Mesenchymal stem cell (in vitro differentiated cells and primary cell): Measurements from ENCODE around the gene STRAP.

Experiments
- DNase-seq: peaks from one replicate; pipeline ENCODE4 v3.0.0-alpha.2; 2013
- H2AFZ ChIP-seq: one replicate; pipeline ENCODE4 v1.6.1; 2013; ENCODE audit warnings: low read depth, mild to moderate bottlenecking, control low read depth, inconsistent platforms, low read length, moderate library complexity
- H2AK5ac ChIP-seq: 2 replicates; pipeline ENCODE4 v1.6.1; 2013; ENCODE audit warnings: low read length, moderate library complexity, mild to moderate bottlenecking, inconsistent platforms; ENCODE audit not compliant: severe bottlenecking
- H2BK120ac ChIP-seq: one replicate; pipeline ENCODE4 v1.6.1; 2013; ENCODE audit warnings: low read depth, mild to moderate bottlenecking, inconsistent platforms, low read length, moderate library complexity
- H2BK12ac ChIP-seq, 2 experiments: one replicate each; pipeline ENCODE4 v1.6.1; 2013; ENCODE audit warnings: inconsistent platforms in 2 of 2, low read length in 2 of 2, mild to moderate bottlenecking in 2 of 2, moderate library complexity in 2 of 2, control low read depth in 1 of 2
- H2BK15ac ChIP-seq: one replicate; pipeline ENCODE4 v1.6.1; 2013; ENCODE audit warnings: mild to moderate bottlenecking, low read depth, inconsistent platforms; ENCODE audit not compliant: poor library complexity, severe bottlenecking
- H2BK5ac ChIP-seq: 2 replicates; pipeline ENCODE4 v1.6.1; 2013; ENCODE audit warnings: low read depth, mild to moderate bottlenecking, low read length, control low read depth, inconsistent platforms; ENCODE audit not compliant: poor library complexity, severe bottlenecking
- H3K14ac ChIP-seq, 2 experiments: one replicate each; pipeline ENCODE4 v1.6.1; 2013; ENCODE audit warnings: inconsistent platforms in 2 of 2, low read length in 2 of 2, control low read depth in 1 of 2, mild to moderate bottlenecking in 1 of 2, moderate library complexity in 1 of 2
- H3K18ac ChIP-seq, 2 experiments: one replicate each; pipeline ENCODE4 v1.6.1; 2013; ENCODE audit warnings: inconsistent platforms in 2 of 2, low read length in 2 of 2, control low read depth in 1 of 2, low read depth in 1 of 2, mild to moderate bottlenecking in 1 of 2
- H3K23ac ChIP-seq, 2 experiments: one replicate each; pipeline ENCODE4 v1.6.1; 2013; ENCODE audit warnings: inconsistent platforms in 2 of 2, low read length in 2 of 2, mild to moderate bottlenecking in 2 of 2, moderate library complexity in 2 of 2, control low read depth in 1 of 2
- H3K27ac ChIP-seq: 2 replicates; pipeline ENCODE4 v1.5.1; 2013; ENCODE audit warnings: mild to moderate bottlenecking, moderate library complexity, low read length, control low read depth, inconsistent platforms; ENCODE audit not compliant: poor library complexity, severe bottlenecking
- H3K27me3 ChIP-seq, 2 experiments: 2 replicates each; pipeline versions ENCODE4 v1.6.1 to v1.7.0; 2013; ENCODE audit warnings: low read length in 2 of 2, mild to moderate bottlenecking in 2 of 2, moderate library complexity in 2 of 2, control low read depth in 1 of 2, inconsistent platforms in 1 of 2; ENCODE audit not compliant: control insufficient read depth in 1 of 2, insufficient read depth in 1 of 2
- H3K36me3 ChIP-seq, 2 experiments: 2 replicates each; pipeline versions ENCODE4 v1.6.1 to v1.7.0; 2013; ENCODE audit warnings: low read length in 2 of 2, control low read depth in 1 of 2, inconsistent platforms in 1 of 2, low read depth in 1 of 2, mild to moderate bottlenecking in 1 of 2; ENCODE audit not compliant: insufficient read depth in 2 of 2, control insufficient read depth in 1 of 2
- H3K4ac ChIP-seq, 2 experiments: one replicate each; pipeline ENCODE4 v1.6.1; 2013; ENCODE audit warnings: inconsistent platforms in 2 of 2, low read length in 2 of 2, mild to moderate bottlenecking in 2 of 2, moderate library complexity in 2 of 2, control low read depth in 1 of 2, low read depth in 1 of 2
- H3K4me1 ChIP-seq: 2 replicates; pipeline ENCODE4 v1.6.1; 2013; ENCODE audit warnings: low read depth, low read length, control low read depth; ENCODE audit not compliant: control insufficient read depth, insufficient read depth
- H3K4me2 ChIP-seq: 2 replicates; pipeline ENCODE4 v1.6.1; 2013; ENCODE audit warnings: low read length, mild to moderate bottlenecking, inconsistent platforms; ENCODE audit not compliant: poor library complexity, severe bottlenecking
- H3K4me3 ChIP-seq, 2 experiments: 2 replicates each; pipeline versions ENCODE4 v1.5.1 to v1.7.0; 2013; ENCODE audit warnings: low read length in 2 of 2, mild to moderate bottlenecking in 2 of 2, control low read depth in 1 of 2, low read depth in 1 of 2; ENCODE audit not compliant: insufficient read depth in 1 of 2
- H3K79me1 ChIP-seq: replicated peaks from 2 replicates; pipeline ENCODE4 v1.6.1; 2013; ENCODE audit warnings: mild to moderate bottlenecking, control low read depth, low read length, inconsistent platforms; ENCODE audit not compliant: poor library complexity, severe bottlenecking
- H3K9ac ChIP-seq: 2 replicates; pipeline ENCODE4 v1.7.0; 2013; ENCODE audit warnings: mild to moderate bottlenecking, low read length, moderate library complexity
- H3K9me3 ChIP-seq: 2 replicates; pipeline ENCODE4 v1.7.0; 2013; ENCODE audit warnings: mild to moderate bottlenecking, low read length; ENCODE audit not compliant: control insufficient read depth
- H4K8ac ChIP-seq: one replicate; pipeline ENCODE4 v1.6.1; 2013; ENCODE audit warnings: inconsistent platforms, mild to moderate bottlenecking, low read length, moderate library complexity
- H4K91ac ChIP-seq: one replicate; pipeline ENCODE4 v1.6.1; 2013; ENCODE audit warnings: mild to moderate bottlenecking, low read length, inconsistent platforms
- WGBS: methylation state at CpG from one replicate; pipeline ENCODE4 v1.1.7; 2013; ENCODE audit warnings: mixed read lengths; 5-methylcytosine and 5-hydroxymethylcytosine counted together

STRAP gene

GRCh38 chr12:15858353-15858752 lies 23.8 kb upstream of the STRAP start:
- no peak overlapping the region for H3K27ac ChIP-seq
- no peak overlapping the region for H3K9ac ChIP-seq
- DNase-seq, result no peak
- no peak overlapping the region for H3K14ac ChIP-seq
- H4K8ac ChIP-seq, result no peak overlapping the region
- 43% methylated on average over 1 of the region's 2 CpGs for WGBS
- H3K4me2 ChIP-seq, result no peak overlapping the region
- no peak overlapping the region for H3K4me3 ChIP-seq
- no peak overlapping the region for H2BK15ac ChIP-seq
- H3K27me3 ChIP-seq, result no peaks in the 10 kb centered on the region
- H3K79me1 ChIP-seq, result no peaks in the 10 kb centered on the region
- no peak overlapping the region for H4K91ac ChIP-seq
- H3K4me1 ChIP-seq, result peaks cover 1% of the 10 kb centered on the region
- H2BK12ac ChIP-seq, result no peak overlapping the region
- H2AK5ac ChIP-seq, result no peak overlapping the region
- no peaks in the 10 kb centered on the region for H3K9me3 ChIP-seq
- H3K23ac ChIP-seq, result no peak overlapping the region
- H2BK120ac ChIP-seq, result no peak overlapping the region
- H2AFZ ChIP-seq, result no peak overlapping the region
- no peak overlapping the region for H3K4ac ChIP-seq
- no peak overlapping the region for H2BK5ac ChIP-seq
- H3K36me3 ChIP-seq, result no peaks in the 10 kb centered on the region
- H3K18ac ChIP-seq, result no peak overlapping the region

- Histone ChIP-seq H3K9me3 (no peaks in the 10 kb centered on the region), H4K8ac (no peak overlapping the region)
- WGBS, result 89% methylated on average over 4 of the region's 4 CpGs
Observed at GRCh38 chr12:15859116-15859515, 23.1 kb upstream of the STRAP start.

DNA sequence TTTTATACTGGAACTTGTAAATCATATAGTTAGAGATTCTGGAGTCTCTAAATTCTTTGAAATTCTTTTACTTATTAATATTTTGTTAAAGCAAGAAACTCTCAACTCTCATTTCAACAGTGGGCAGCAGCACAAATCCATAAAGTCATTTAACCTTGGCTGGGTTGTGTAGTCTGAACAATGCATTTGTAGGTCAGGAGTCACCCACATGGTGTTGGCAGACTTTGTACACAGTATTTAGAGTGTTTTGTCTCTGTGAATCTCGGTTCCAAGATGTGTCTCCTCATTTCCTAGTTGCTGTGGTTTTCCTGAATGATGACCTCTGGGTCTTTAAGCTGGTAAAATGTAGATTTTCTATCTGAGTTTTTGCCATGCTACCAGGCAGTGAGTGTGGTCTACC lies 20.8 kb upstream of the STRAP start:
- H3K4ac ChIP-seq, result no peak overlapping the region
- H3K14ac ChIP-seq, result no peak overlapping the region
- H2AK5ac ChIP-seq, result no peak overlapping the region
- no peak overlapping the region for H2BK5ac ChIP-seq
- H3K79me1 ChIP-seq, result no peaks in the 10 kb centered on the region
- H2AFZ ChIP-seq, result no peak overlapping the region
- no peak overlapping the region for H3K27ac ChIP-seq
- no peak overlapping the region for H3K9ac ChIP-seq
- 60% methylated on average over 1 of the region's 1 CpG for WGBS
- H3K9me3 ChIP-seq, result no peaks in the 10 kb centered on the region
- no peak for DNase-seq
- H3K4me3 ChIP-seq, result no peak overlapping the region
- no peak overlapping the region for H3K23ac ChIP-seq
- no peak overlapping the region for H2BK120ac ChIP-seq
- no peaks in the 10 kb centered on the region for H3K27me3 ChIP-seq
- no peak overlapping the region for H3K18ac ChIP-seq
- no peak overlapping the region for H2BK15ac ChIP-seq
- no peak overlapping the region for H4K8ac ChIP-seq
- H4K91ac ChIP-seq, result no peak overlapping the region
- H3K4me2 ChIP-seq, result no peak overlapping the region
- no peaks in the 10 kb centered on the region for H3K36me3 ChIP-seq
- H2BK12ac ChIP-seq, result no peak overlapping the region
- H3K4me1 ChIP-seq, result no peaks in the 10 kb centered on the region

More at GRCh38 chr12:15859116-15859515, 23.1 kb upstream of the STRAP start:
- H3K14ac ChIP-seq, result no peak overlapping the region
- H2BK15ac ChIP-seq, result no peak overlapping the region
- H3K4me2 ChIP-seq, result no peak overlapping the region
- no peak overlapping the region for H3K27ac ChIP-seq
- no peak overlapping the region for H2BK5ac ChIP-seq
- no peak for DNase-seq
- H3K27me3 ChIP-seq, result no peaks in the 10 kb centered on the region
- no peak overlapping the region for H3K4me3 ChIP-seq
- H3K4ac ChIP-seq, result no peak overlapping the region
- H3K36me3 ChIP-seq, result no peaks in the 10 kb centered on the region
- no peak overlapping the region for H3K18ac ChIP-seq
- no peak overlapping the region for H4K91ac ChIP-seq
- no peak overlapping the region for H2BK120ac ChIP-seq
- no peak overlapping the region for H3K23ac ChIP-seq
- peaks cover 1% of the 10 kb centered on the region for H3K4me1 ChIP-seq
- H2BK12ac ChIP-seq, result no peak overlapping the region
- H3K9ac ChIP-seq, result peak overlapping the region; percentile 18
- no peak overlapping the region for H2AK5ac ChIP-seq
- no peaks in the 10 kb centered on the region for H3K79me1 ChIP-seq
- H2AFZ ChIP-seq, result no peak overlapping the region

- Histone ChIP-seq H2BK15ac (no peak overlapping the region), H3K23ac (no peak overlapping the region), H3K27me3 (no peaks in the 10 kb centered on the region), H3K4me1 (no peaks in the 10 kb centered on the region), H2BK5ac (no peak overlapping the region), H3K14ac (no peak overlapping the region), H3K4me2 (no peak overlapping the region), H2BK120ac (no peak overlapping the region), H3K79me1 (no peaks in the 10 kb centered on the region), H3K36me3 (no peaks in the 10 kb centered on the region), H3K9ac (no peak overlapping the region), H2AK5ac (no peak overlapping the region), H3K27ac (no peak overlapping the region), H4K8ac (no peak overlapping the region), H3K18ac (no peak overlapping the region), H3K4ac (no peak overlapping the region), H2AFZ (no peak overlapping the region), H3K4me3 (no peak overlapping the region), H3K9me3 (no peaks in the 10 kb centered on the region), H2BK12ac (no peak overlapping the region), H4K91ac (no peak overlapping the region)
- WGBS, result 95% methylated on average over 1 of the region's 1 CpG
- no peak for DNase-seq
Observed at GRCh38 chr12:15862840-15863239, 19.3 kb upstream of the STRAP start.
